Liver (tissue), 3 donors: ENCODE measurements around the gene KAT7.

Experiments
- RXRA ChIP-seq, 2 donors: IDR thresholded peaks; 2 replicates each; pipeline ENCODE4 v1.6.1; 2017 to 2018; ENCODE audit warnings: antibody characterized with exemption in 2 of 2, mild to moderate bottlenecking in 1 of 2
- SP1 ChIP-seq: IDR thresholded peaks from 2 replicates; pipeline ENCODE4 v1.6.1; 2018; ENCODE audit warnings: antibody characterized with exemption, mild to moderate bottlenecking
- TF ChIP-seq, protein P1 (sequence below): fragments of 150-350 bp; IDR thresholded peaks from 2 replicates; pipeline ENCODE4 v1.5.1; 2017; ENCODE audit warnings: improper control_type of control experiment, low read depth, low read length; ENCODE audit not compliant: missing input control
- TF ChIP-seq, protein P2 (sequence below): IDR thresholded peaks from 2 replicates; pipeline ENCODE4 v1.6.1; 2016; ENCODE audit warnings: antibody characterized with exemption, mild to moderate bottlenecking
- donor health status: healthy.
- donor health status: healthy.

DNA sequence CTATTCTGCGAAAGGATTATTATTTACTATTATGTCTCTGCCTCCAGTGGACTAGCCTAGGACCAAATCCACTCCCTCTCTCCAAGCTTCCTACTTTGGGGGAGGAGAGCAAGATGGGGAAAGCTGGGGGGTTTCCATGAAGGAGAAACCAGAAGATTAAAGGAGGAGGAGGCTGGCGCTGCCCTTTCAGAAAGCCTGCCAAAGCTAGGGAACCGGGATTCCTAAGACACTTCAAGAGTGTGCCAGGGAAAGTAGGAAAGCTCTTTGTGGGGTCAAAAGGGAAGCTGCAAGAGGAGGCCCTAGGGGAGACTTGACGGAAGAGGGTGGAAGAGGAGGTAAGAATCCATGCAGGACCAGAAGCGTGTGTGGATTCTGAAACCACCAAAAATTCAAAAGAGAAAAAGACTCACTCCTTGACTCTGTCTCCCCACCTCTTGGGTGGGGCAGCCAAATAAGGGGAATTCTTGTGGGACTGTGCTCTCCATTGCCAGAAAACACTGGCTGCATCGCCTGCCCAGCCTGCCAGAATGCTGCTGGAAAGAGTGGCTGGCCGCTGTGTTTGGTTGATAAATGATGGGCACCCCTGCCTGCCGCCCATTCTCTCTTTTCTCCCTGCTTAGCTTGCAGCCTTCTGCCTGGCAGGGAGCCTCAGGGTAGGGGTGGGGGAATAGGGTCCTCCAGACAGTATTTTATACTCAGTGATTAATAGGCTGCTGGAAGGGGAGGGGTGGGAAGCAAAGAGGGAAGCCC is 11.8 kb upstream of the KAT7 start:
- TF ChIP-seq RXRA (IDR thresholded peaks at IDR 0.05) (no peak), SP1 (no peak)
- TF ChIP-seq, protein P1, sequence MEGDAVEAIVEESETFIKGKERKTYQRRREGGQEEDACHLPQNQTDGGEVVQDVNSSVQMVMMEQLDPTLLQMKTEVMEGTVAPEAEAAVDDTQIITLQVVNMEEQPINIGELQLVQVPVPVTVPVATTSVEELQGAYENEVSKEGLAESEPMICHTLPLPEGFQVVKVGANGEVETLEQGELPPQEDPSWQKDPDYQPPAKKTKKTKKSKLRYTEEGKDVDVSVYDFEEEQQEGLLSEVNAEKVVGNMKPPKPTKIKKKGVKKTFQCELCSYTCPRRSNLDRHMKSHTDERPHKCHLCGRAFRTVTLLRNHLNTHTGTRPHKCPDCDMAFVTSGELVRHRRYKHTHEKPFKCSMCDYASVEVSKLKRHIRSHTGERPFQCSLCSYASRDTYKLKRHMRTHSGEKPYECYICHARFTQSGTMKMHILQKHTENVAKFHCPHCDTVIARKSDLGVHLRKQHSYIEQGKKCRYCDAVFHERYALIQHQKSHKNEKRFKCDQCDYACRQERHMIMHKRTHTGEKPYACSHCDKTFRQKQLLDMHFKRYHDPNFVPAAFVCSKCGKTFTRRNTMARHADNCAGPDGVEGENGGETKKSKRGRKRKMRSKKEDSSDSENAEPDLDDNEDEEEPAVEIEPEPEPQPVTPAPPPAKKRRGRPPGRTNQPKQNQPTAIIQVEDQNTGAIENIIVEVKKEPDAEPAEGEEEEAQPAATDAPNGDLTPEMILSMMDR = no peak
- TF ChIP-seq, protein P2, sequence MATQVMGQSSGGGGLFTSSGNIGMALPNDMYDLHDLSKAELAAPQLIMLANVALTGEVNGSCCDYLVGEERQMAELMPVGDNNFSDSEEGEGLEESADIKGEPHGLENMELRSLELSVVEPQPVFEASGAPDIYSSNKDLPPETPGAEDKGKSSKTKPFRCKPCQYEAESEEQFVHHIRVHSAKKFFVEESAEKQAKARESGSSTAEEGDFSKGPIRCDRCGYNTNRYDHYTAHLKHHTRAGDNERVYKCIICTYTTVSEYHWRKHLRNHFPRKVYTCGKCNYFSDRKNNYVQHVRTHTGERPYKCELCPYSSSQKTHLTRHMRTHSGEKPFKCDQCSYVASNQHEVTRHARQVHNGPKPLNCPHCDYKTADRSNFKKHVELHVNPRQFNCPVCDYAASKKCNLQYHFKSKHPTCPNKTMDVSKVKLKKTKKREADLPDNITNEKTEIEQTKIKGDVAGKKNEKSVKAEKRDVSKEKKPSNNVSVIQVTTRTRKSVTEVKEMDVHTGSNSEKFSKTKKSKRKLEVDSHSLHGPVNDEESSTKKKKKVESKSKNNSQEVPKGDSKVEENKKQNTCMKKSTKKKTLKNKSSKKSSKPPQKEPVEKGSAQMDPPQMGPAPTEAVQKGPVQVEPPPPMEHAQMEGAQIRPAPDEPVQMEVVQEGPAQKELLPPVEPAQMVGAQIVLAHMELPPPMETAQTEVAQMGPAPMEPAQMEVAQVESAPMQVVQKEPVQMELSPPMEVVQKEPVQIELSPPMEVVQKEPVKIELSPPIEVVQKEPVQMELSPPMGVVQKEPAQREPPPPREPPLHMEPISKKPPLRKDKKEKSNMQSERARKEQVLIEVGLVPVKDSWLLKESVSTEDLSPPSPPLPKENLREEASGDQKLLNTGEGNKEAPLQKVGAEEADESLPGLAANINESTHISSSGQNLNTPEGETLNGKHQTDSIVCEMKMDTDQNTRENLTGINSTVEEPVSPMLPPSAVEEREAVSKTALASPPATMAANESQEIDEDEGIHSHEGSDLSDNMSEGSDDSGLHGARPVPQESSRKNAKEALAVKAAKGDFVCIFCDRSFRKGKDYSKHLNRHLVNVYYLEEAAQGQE = no peak
